ENCODE data around the gene PCBP3.
"Not testable (repeated sequence)": the region's sequence is repeated elsewhere in the genome, so short reads cannot be mapped to it uniquely, and the experiment has no call there.

PCBP3 gene

DNA sequence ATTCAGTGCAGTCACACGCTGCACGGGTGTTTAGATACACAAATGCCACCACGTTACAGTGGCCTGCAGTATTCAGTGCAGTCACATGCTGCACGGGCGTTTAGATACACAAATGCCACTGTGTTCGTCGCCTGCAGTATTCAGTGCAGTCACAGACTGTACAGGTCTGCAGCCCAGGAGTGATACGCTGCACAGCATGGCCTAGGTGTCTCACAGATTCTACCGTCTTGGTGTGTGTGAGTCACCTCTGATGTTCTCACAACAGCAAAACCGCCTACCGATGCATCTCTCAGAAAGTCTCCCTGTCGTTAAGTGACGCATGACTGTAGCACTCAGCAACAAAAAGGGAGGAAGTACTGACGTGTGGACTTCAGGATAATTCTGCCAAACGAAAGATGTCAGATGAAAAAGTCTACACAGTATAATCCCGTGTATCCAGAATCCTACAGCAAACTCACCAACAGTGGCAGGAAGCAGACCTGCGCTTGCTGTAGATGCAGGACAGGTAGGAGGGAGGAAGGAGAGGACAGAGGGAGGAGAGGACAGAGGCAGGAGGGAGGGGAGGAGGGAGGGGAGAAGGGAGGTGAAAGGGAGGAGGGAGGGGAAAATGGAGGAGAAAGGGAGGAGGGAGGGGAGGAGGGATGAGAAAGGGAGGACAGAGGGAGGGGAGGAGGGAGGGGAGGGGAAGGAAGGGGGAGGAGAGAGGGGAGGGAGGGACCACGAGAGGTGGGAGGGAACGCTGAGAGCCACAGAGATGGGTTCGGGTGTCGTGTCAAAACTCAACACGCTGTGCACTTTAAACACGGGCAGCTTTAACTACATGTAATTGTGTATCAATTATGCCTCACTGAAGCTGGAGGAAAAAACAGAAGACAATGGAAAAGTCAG lies 36.3 kb upstream of the PCBP3 start:
- Histone ChIP-seq H3K4me3 (replicated peaks; ENCODE audit: insufficient read depth, low read length) (no peak overlapping the region), H3K27me3 (ENCODE audit: insufficient read depth, poor library complexity, severe bottlenecking) (no peaks in the 10 kb centered on the region), H3K27ac (replicated peaks) (no peak overlapping the region)
- TF ChIP-seq, protein P1, sequence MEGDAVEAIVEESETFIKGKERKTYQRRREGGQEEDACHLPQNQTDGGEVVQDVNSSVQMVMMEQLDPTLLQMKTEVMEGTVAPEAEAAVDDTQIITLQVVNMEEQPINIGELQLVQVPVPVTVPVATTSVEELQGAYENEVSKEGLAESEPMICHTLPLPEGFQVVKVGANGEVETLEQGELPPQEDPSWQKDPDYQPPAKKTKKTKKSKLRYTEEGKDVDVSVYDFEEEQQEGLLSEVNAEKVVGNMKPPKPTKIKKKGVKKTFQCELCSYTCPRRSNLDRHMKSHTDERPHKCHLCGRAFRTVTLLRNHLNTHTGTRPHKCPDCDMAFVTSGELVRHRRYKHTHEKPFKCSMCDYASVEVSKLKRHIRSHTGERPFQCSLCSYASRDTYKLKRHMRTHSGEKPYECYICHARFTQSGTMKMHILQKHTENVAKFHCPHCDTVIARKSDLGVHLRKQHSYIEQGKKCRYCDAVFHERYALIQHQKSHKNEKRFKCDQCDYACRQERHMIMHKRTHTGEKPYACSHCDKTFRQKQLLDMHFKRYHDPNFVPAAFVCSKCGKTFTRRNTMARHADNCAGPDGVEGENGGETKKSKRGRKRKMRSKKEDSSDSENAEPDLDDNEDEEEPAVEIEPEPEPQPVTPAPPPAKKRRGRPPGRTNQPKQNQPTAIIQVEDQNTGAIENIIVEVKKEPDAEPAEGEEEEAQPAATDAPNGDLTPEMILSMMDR (IDR thresholded peaks at IDR 0.05; ENCODE audit: insufficient read depth, low read length): no peak
- no peak for TF ChIP-seq SPI1 (IDR thresholded peaks at IDR 0.05; ENCODE audit: borderline replicate concordance, low read depth)
- no peak for TF ChIP-seq POLR2AphosphoS5 (IDR thresholded peaks at IDR 0.05; ENCODE audit: low read depth)
- TF ChIP-seq REST (IDR thresholded peaks at IDR 0.05; ENCODE audit: insufficient replicate concordance, low read depth): no peak
- no peak for TF ChIP-seq GABPA (IDR thresholded peaks at IDR 0.05; ENCODE audit: low read depth)
- DNase-seq (ENCODE audit: low read depth in 1 of 2, low spot score in 1 of 2): no peak

DNA sequence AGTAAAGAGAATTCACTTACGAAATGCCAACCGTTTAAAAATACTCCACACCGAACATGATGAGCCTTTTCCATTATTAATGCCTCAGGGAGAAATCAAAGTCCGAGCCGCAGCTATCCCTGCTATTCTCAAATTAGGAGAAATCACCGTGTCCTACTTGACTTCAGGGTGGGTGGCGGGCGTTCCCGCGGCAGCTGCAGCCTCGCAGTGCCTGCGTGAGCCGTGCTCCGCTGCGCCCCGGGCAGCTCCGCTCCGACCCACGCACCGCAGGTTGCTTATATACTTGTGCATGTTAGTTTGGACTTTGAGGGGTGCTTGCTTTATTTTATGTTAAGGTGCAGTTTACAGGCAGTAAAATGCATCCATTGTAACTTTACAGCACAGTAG lies 35.6 kb upstream of the PCBP3 start:
- H3K27ac ChIP-seq (replicated peaks): no peak overlapping the region

GRCh38 chr21:45608747-45609470 lies 34.6 kb upstream of the PCBP3 start:
- not testable (repeated sequence) for H3K27ac ChIP-seq (replicated peaks); H3K27me3 ChIP-seq (ENCODE audit: insufficient read depth, poor library complexity, severe bottlenecking); DNase-seq (ENCODE audit: low read depth in 1 of 2, low spot score in 1 of 2); H3K4me3 ChIP-seq (replicated peaks; ENCODE audit: insufficient read depth, low read length)

More for the DNA sequence above, 35.6 kb upstream of the PCBP3 start:
- no peak for TF ChIP-seq REST (IDR thresholded peaks at IDR 0.05; ENCODE audit: insufficient replicate concordance, low read depth)
- Histone ChIP-seq H3K27me3 (ENCODE audit: insufficient read depth, poor library complexity, severe bottlenecking) (no peaks in the 10 kb centered on the region), H3K4me3 (replicated peaks; ENCODE audit: insufficient read depth, low read length) (no peak overlapping the region)
- no peak for DNase-seq (ENCODE audit: low read depth in 1 of 2, low spot score in 1 of 2)

DNA sequence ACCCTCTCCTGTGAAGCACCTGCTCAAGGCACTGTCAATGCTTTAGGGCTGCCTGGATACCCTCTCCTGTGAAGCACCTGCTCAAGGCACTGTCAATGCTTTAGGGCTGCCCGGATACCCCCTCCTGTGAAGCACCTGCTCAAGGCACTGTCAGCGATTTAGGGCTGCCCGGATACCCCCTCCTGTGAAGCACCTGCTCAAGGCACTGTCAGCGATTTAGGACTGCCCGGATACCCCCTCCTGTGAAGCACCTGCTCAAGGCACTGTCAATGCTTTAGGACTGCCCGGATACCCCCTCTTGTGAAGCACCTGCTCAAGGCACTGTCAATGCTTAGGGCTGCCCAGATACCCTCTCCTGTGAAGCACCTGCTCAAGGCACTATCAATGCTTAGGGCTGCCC lies 33.9 kb upstream of the PCBP3 start:
- not testable (repeated sequence) for H3K27me3 ChIP-seq (ENCODE audit: insufficient read depth, poor library complexity, severe bottlenecking); H3K4me3 ChIP-seq (replicated peaks; ENCODE audit: insufficient read depth, low read length); DNase-seq (ENCODE audit: low read depth in 1 of 2, low spot score in 1 of 2); H3K27ac ChIP-seq (replicated peaks)

- DNase-seq (ENCODE audit: low read depth in 1 of 2, low spot score in 1 of 2): no peak
- Histone ChIP-seq H3K27me3 (ENCODE audit: insufficient read depth, poor library complexity, severe bottlenecking) (no peaks in the 10 kb centered on the region), H3K27ac (replicated peaks) (no peak overlapping the region), H3K4me3 (replicated peaks; ENCODE audit: insufficient read depth, low read length) (no peak overlapping the region)
- no peak for TF ChIP-seq POLR2AphosphoS5 (IDR thresholded peaks at IDR 0.05; ENCODE audit: low read depth)
- no peak for TF ChIP-seq SPI1 (IDR thresholded peaks at IDR 0.05; ENCODE audit: borderline replicate concordance, low read depth)
- TF ChIP-seq, protein P1 (IDR thresholded peaks at IDR 0.05; ENCODE audit: insufficient read depth, low read length): no peak
- no peak for TF ChIP-seq GABPA (IDR thresholded peaks at IDR 0.05; ENCODE audit: low read depth)
Measured at GRCh38 chr21:45611296-45611695, 32.2 kb upstream of the PCBP3 start.
